Activated CD4-positive, alpha-beta T cell treated with anti-CD3 and anti-CD28 coated beads, Interleukin-2, amount 50 U/mL, for 48 hours (primary cell): ENCODE results near the gene MICALL2.

Experiments used
- DNase-seq, 2 experiments: peaks; one replicate each; pipeline ENCODE4 v3.0.0-alpha.2; 2020

Gene MICALL2

DNA sequence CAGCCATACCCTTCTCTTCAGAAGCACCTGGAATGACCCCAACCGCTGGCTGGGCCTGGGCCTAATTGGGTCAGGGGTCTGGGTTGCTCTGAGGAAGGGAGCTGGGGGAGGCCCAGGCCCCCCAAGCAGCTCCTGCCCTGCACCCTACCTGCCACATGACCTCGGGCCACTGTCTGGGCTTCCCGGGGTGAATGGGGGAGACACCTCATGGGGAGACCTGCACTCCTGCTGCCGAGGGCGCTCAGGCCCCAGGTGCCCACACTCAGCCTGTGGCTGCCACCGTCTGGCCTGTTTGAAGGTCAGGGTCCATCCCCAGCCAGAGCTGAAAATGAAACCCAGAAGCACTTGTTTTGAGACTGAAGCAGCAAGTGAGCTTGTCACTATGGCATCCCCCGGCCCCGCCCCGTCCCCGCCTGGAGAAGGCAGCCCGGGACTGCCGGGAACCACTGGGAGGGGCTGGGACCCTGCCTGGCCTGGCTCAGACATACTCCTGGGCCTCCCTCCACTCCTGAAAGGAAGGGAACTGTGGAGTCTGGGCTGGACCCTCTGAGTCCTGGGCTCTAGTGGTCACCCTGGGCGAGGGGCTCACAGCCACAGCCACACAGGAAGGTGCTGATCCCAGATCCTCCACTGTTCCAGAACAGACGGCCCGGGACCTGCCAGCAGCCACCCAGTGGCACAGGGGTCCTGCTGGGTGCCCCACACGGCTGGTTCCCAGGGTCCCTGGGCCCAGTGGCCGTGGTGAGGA lies 7.4 kb upstream of the MICALL2 start:
- DNase-seq = no peak

GRCh38 chr7:1464694-1465093 lies 5.4 kb upstream of the MICALL2 start:
- no peak for DNase-seq

DNA sequence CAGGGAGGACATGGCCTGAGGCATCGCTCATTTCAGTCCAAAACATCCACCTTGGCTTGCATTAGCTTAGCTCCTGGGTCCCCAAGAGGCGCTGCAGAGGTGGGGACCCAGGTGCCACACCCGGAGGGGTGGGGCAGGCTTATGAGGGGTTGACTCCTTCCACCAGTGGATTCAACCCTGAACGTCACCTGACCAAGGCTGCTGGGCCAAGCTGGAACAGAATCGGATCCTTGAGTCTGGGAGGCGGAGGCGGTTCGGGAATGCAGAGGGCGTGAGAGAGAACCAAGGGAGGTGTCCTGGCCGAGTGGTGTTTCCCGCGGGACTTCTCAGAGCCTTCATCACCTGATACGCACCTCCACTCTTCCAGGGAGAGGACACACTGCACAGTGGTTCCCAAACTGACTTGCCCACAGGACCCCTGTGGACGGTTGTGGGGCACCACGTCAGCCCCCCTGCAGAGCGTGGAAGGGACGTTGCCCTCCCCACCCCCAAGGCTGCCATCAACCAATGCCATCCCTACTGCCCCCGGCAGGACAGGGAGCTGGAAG lies 4.5 kb upstream of the MICALL2 start:
- DNase-seq = no peak

- no peak for DNase-seq
These were observed 2.5 kb upstream of the MICALL2 start for GRCh38 chr7:1461646-1462375.

GRCh38 chr7:1460821-1461645 lies 1.8 kb upstream of the MICALL2 start:
- no peak for DNase-seq

DNA sequence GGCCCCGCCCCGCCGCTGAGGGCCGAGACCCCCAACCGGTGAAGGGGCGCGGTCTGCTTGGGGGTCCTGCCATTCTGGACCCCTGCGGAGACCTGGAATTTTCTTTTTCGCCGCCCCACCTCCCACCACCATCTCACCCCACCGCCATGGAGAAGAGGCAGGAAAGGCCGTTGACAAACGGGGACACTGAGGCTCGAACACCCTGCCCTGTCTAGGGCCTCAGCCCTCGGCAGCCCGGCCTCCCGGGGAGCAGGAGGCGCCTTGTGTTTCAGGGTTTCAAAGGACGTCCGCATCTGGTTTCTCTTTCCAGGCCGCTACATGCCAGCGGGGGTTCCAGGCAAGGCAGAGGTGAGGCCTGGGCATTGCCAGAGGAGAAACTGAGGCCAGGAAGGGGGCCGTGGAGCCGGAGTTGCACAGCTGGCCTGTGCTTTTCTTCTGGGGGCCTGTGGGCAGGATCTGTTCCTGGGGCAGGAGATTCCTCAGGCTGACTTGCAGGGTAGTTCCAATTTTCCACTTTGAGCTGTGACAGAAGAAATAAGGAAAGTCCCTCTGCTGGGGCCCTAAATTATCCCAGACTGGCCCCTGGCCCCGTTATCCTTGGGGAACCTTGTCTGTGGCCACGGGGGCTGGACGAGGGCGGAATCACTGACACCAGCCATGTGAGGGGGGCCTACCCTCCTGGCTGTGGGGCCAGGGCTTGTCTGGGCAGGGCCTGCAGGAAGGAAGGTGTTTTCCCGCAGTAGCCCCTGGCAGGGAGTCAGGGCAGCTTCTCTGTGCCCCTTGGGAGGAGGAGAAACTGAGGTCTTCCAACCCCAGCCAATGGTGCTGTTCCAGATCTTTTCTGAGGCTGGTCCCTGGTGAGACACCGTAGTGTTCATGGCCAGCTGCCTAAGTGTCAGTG lies 900 bp upstream of the MICALL2 start:
- no peak for DNase-seq

- peak; percentile 98 for DNase-seq
These were observed 232 bp upstream of the MICALL2 start for GRCh38 chr7:1459512-1459892.

DNA sequence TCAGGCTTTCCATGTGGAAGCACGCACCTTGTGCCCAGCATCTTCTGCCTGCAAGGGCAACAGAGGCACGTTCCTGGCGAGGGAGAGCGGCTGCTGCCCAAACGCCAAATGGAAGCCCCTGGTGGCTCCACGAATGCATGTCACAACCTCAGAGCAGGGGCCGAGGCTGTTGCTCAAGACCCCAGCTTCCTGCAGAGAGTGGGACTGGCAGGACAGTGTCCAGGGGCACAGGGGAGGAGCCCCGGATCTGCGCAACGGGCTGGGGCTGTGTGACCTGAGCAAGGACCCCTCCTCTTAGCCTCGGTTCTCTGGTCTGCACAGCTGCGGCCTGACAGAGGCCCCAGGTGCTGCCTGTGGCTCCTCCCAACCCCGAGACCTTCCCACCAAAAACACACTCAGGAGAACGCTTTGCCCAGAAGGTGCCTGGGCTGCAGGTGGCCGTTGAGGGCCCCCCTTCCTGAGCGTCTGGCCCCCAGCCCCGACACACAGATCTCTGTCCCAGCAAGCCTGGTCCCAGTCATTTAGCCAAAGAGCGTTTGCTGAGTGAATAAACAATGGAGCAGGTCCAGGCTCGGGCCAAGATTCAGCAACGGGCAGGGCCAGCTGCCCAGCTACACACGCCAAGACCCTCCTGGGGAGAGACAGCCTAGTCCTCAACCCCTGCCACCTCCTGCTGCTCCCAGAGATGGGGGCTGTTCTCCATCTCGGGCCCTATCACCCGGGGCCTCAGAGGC lies 1.2 kb downstream of the MICALL2 start:
- DNase-seq = no peak

- DNase-seq = no peak
These were observed 2.0 kb downstream of the MICALL2 start for GRCh38 chr7:1457059-1457948.

DNA sequence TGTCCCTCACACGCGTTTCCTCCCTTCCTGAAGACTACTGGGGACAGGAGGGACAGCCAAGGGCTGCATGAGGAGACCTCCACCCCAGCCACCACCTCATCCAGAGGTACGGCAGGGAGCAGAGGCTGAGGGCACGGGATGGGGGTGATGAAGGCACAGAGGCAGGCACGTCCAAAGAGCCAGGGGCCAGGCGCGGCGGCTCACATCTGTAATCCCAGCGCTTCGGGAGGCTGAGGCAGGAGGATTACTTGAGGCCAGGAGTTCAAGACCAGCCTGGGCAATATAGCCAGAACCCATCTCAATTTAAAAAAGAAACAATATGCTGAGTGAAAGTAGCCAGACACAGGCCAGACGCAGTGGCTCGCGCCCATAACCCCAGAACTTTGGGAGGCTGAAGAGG lies 3.3 kb downstream of the MICALL2 start:
- no peak for DNase-seq

DNA sequence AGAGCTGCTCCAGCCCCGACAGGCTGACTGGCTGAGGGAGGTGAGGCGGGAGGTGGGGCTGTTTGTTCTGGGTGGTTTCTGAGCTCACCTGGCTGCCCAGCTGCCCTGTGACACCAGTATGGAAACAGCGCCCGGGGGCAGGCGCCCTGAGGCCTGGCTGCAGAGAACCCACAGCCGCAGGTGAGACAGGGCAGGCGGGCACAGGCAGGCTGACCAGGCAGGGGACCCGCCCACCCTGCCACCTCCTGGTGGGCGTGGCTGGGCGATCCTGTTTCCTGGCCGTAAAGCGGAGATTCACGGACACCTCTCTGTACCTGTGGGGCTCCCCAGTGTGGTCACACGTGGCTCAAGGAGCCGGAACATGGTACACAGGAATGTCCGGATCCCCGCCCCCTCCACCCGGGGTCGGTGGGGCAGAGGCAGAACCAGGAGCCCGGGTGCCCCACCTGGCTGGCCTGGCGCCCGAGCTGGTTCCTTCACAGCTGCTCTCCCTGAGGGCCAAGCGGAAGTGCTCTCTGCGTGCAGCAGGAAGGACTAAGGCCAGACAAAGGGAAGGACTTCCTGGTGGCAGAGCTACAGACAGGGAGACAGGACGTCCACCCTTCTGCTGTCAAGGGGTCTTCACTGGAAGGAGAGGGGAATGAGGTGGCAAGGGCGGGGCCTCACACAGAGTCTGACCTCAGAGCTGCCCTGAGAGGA lies 3.9 kb downstream of the MICALL2 start:
- no peak for DNase-seq

DNA sequence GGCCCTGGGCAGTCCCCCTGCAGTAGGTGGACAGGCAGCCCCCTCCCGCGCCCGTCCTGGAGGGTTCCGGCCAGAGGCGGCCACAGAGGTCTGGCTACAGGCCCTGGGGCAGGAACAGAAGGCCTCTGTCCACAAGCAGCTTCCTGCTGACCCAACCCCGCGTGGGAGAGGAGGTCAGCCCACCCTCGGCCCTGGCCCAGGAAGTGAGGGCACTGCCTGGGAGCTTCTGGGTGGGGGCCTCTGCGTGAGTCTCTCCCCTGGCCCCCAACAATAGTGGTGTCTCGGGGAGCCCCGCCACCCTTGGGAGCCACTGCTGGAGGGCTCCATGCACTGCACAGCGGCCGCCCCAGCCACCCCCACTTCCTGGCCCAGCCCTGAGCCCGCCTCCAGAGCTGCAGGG lies 4.7 kb downstream of the MICALL2 start:
- DNase-seq = no peak

- DNase-seq = no peak
These were observed 7.1 kb downstream of the MICALL2 start for GRCh38 chr7:1452205-1452604.

DNA sequence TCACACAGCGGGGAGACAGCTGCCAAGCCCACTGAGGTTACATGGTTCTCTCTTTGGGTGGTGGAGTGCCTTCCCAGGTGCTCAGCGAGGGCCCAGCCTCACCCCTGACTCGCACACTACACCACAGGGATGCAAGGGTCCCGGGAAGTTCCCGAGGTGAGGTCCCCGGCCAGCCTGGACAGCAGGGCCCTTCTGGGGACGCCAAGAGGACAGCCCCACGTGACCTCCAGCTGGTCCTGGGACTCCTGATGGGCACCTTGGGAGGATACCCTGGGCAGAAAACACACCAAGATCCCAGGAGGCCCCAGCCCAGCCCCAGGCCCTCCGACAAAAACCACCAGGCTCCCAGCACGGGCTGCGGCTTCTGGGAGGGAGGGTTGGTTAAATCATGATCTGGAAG lies 8.3 kb downstream of the MICALL2 start:
- no peak for DNase-seq

DNA sequence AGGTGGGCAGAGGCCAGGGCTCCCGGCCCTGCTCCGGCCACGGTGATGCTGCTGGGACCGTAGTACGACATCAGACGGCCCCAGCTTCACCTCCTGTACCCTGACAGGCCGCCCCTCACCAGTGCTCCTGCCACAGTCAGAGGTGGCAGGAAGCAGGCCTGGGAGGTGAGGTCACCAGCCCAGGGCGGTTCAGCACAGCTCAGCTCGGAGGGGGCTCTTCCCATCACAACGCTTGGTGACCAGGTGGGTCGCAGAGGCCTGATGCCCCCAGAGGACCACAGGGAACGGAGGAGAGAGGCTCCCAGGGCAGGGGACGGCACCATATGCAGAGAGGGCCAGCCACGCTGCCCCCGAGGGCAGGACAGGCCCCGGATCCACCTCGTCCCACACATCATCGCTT lies 8.8 kb downstream of the MICALL2 start:
- no peak for DNase-seq

DNA sequence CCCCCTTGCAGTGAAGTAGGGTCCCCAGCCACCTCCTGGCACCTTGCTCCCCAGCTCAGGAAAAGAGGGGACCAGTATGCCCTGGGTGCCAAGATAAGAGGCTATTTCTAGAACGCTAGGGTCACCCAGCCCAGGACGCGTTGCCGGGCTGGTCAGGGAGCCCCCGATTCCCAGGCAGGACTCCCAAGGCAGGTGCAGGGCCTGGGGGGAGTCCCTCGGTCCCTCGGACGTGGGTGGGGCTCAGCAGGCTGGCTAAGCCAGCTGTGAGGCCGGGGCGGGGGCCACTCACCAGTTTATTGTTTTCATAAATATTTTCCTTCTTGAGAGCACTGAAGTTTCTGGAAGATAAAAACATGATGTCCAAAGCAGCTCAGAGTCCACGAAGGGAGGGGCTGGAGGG lies 9.3 kb downstream of the MICALL2 start:
- DNase-seq = no peak

DNA sequence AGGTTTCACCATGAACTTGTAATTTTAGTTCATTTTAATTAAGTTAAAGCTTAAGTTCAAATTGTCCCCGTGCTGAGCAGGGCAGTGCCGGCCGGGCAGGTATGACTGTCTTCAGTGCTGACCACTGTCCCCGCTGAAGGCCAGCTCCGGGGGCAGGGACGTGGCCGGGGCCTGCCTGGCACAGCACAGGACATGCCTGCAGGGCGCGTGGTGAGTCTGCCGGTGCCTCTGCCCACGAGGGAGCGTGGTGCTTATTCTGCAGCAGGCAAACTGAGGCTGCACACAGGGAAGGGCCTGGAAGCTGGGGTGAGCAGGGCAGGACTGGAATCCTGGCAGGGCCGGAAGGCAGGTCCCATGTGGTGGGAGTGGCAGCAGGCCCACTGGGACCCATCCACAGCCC lies 9.8 kb downstream of the MICALL2 start:
- no peak for DNase-seq

DNA sequence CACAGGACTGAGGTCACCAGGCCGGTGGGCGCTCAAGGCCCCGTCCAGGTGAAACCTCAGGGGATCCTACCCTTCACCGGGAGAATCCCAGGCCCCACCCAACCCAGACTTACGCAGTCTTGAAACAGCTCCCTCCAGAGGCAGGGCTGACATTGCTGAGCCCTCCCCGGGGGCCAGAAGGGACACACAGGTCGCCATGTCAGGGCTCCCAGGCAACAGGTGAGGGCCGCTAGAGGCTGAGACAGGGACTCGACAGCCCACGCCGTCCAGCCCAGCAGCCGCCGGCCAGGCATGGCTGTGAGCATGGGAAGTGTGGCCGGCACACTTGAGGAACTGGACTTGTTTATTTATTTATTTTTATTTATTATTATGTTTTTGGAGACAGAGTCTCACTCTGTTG lies 10.3 kb downstream of the MICALL2 start:
- DNase-seq = no peak

DNA sequence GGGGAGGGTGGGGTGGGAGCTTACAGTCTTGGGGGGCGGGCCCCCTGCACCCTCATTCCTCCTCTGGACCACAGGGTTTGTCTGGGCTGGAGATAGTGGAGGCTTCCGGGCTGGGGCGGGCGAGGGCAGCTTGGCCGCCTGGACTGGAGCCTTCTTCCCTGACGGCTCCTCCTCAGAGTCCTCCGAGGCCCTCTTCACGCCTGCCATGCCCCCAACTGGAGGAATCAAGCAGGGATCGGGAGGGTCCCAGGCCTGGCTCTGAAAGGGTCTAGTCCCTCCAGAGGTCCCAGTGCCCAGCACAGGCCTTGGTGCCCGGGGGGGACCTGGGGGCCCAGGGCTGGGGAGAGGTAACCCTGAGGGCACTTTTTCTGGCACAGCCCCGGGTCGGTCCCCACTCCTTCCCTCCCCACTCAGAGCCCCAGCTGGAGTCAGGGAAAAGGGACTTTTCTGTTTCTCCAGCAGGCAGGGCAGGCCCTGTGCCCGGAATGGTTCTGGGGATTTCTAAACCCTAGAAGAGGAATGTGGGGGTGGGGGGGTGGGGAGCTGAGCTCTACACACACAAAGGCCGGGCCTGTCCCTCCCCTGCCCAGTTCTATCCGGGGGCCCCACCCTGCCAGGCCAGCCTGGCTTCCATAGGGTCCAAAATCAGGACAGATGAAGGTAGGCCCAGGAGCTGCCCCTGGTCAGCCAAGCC lies 11.6 kb downstream of the MICALL2 start:
- DNase-seq = no peak
